ENCODE results near the gene E2F2.
A peak's percentile ranks its signal among the peaks of the same experiment; 100 is the strongest.

The E2F2 gene

DNA sequence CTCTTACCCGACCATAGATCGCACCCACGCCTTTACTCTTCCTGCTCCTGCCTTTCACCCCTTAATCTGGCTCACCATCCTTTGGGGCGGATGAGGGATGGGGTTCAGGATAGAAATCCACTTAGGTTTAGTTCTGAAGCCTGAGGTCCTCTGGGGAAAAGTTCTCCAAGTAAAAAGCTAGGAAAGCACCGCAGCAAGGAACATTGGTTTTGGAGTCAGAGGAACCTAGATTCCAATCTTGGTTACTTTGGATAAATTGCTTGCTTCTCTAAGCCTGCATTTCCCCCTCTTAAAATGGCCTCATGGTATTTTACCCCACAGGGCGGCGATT is 46.1 kb downstream of the E2F2 start:
- H3K4me3 ChIP-seq (ENCODE audit: low read depth, low read length) = peak overlapping the region; percentile 75; the same call in 1 of the 2 replicates
- TF ChIP-seq, protein P1, sequence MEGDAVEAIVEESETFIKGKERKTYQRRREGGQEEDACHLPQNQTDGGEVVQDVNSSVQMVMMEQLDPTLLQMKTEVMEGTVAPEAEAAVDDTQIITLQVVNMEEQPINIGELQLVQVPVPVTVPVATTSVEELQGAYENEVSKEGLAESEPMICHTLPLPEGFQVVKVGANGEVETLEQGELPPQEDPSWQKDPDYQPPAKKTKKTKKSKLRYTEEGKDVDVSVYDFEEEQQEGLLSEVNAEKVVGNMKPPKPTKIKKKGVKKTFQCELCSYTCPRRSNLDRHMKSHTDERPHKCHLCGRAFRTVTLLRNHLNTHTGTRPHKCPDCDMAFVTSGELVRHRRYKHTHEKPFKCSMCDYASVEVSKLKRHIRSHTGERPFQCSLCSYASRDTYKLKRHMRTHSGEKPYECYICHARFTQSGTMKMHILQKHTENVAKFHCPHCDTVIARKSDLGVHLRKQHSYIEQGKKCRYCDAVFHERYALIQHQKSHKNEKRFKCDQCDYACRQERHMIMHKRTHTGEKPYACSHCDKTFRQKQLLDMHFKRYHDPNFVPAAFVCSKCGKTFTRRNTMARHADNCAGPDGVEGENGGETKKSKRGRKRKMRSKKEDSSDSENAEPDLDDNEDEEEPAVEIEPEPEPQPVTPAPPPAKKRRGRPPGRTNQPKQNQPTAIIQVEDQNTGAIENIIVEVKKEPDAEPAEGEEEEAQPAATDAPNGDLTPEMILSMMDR (IDR thresholded peaks at IDR 0.05; ENCODE audit: insufficient read depth, low read depth, low read length, missing control alignments) = no peak
- DNase-seq (ENCODE audit: low read depth) = no peak

DNA sequence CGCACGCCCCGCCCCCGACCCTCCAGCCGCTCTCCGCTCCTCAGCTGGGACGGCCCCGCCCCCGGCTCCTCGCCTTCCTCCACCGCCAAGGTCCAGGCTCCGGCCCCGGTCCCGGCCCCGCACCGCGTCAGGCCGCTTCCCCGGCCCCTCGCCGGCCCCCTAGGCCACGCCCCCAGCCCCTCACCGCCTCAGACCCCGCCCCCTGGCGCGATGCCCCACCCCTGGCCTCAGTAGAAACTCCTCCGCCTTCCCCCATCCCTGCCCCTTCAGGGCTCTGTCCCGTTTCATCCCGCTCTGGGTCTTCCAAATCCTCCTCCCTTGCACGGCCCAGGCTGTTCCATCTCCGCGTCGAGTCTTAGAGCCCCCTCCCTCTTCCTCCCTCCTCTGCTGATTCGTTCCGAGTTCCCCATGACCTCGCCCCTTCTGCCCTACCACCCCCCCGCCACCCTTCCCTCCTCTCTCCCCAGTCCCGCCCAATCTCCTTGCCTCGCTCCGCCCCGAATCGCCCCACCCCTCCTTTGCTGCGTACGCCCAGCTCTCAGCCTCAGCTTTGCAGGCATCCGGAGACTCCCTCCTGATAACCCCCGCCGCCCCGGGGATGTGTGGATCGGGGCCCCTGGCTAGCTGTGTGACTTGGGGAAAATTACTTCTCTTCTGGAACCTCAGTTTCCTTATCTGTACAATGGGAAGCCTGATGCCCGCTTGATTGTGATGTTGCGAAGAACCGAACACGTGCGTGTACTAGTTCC is 46.6 kb downstream of the E2F2 start:
- peak; percentile 87 for DNase-seq (ENCODE audit: low read depth)
- H3K4me3 ChIP-seq (ENCODE audit: low read depth, low read length) = peak overlapping the region; percentile 75
- TF ChIP-seq, protein P1 (IDR thresholded peaks at IDR 0.05; ENCODE audit: insufficient read depth, low read depth, low read length, missing control alignments) = no peak

DNA sequence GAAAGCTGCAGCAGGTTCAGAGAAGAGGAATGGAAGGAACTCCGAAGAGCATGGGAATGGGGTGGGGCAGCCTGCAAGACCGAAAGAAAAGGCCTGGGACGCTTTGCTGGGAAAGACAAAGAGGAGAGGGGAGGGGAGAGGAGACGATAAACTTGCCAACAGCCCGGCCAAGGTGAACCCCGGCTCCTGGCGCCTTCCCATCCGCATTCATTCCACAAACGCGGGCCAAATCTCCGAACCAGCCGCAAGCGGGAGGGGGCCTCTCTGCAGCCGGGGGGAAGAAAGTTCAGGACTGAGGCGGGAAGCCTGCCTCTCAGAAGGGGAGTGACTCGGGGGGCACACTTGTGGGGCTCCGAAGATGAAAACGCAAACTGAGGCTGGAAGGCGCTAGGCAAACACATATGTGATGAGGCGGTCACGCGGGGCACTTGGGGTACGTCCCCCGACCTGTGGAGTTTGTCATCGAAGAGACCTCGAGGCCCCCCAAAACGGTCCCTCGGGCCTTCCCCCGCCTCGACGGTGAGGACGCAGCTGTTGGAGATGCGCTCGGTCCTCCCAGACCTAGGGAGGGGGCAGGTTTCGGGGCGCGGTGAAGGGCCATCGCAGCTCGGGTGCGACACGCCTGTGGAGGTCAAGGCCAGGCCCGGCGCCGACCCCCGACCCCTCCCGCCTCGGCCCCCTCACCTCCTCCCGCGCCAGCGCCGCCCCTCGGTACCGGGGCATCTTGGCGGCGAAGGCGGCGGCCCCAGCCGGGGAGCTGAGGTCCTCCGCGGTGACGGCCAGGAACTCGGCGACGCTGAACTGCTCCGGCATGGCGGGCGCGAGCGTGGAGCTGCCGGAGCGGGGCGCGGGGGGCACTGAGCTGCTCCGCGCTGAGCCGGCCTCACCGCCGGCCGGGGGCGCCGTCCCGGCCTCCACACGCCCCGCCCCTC is 47.4 kb downstream of the E2F2 start, which contains the start of gene ASAP3:
ASAP3 (minus strand) TSS at position 859 of the 932 bp plus-strand sequence; CDS start at position 813, 46 bp downstream.
- TF ChIP-seq, protein P1 (IDR thresholded peaks at IDR 0.05; ENCODE audit: insufficient read depth, low read depth, low read length, missing control alignments) = peak; percentile 5
- no peak for DNase-seq (ENCODE audit: low read depth)
- peak within 1 kb of the TSS; percentile 75 for H3K4me3 ChIP-seq (ENCODE audit: low read depth, low read length)

DNA sequence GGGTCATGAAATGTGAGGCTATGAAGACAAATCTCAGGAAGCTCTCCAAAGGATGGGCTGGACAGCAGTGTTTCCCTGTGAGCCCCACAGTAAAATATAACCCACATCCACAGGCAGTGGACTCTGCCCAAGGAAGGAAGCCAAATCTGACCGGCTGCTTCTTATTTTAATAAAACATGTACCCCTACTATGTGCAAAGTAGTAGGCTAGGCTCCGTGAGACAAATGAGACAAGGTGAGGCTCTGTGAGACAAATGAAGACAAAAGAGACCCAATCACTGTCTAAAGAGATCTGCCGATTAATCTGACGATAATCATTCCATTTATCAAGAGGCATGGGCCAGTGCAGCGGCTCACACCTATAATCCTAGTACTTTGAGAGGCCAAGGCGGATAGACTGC is 49.1 kb downstream of the E2F2 start:
- DNase-seq (ENCODE audit: low read depth) = no peak
- TF ChIP-seq, protein P1 (IDR thresholded peaks at IDR 0.05; ENCODE audit: insufficient read depth, low read depth, low read length, missing control alignments) = no peak
- H3K4me3 ChIP-seq (ENCODE audit: low read depth, low read length) = no peak overlapping the region

DNA sequence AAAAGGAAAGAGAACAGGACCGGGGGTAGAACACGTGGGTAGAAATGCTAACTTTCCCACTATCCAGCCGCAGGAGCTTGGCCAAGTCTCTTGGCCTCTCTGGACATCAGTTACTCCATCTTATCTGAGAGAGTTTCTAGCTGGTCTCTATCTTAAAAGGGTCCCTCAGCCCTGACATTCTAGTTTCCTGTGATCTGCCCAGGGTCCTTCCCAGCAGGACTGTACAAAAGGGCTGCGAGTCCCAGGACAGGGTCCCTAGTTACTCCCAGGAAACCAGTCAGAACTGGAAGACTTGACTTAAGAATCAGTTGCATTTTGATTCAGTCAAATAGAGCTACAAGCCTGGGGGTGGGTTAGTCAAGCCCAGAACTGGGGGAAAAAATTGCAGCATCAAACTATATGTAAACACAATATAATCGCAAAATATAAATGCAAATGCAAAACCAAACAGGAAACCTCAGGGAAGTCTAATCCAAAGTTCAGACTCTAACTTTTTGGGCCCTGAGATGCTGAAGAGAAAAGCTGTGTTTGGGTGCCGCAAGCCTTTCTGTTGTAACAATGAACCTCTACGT is 49.9 kb downstream of the E2F2 start:
- no peak for DNase-seq (ENCODE audit: low read depth)
- TF ChIP-seq, protein P1 (IDR thresholded peaks at IDR 0.05; ENCODE audit: insufficient read depth, low read depth, low read length, missing control alignments) = no peak
- H3K4me3 ChIP-seq (ENCODE audit: low read depth, low read length) = no peak overlapping the region

DNA sequence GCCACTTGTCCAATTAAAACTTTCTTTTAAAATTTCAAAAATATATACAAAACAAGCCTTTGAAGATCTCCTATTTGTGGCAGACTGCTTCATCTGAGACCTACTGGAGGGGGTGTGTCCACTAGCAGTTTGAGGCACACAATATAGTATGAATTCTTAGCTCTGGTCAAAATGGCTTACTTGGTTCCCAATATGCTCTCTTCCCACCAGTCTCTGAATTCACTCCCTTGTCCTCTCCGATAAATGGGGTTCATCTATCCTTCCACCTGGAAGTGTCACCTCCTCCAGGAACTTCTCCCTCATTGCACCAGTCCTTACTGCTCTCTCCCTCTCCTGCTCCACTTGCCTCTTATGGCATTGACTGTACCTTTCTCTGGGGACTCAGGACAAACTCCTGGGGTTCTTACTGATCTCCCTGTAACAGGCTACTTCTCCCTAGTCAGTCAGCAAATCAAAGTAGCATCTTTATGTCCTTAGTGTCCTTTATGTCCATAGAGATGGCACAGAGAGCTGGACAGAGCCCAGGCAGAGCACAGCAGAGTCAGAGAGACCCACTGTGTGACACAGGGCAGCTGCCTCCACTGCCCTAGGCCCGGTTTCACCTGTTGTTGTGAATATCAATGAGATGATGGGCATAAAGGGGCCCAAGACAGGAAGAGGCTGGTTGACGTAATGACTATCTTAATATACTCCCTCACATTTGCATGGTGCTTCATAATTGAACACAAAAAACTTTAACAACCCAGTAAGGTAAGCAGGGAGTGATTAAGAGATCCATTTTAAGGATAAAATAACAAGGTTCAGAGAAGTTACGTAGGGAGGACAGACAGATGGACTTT is 50.6 kb downstream of the E2F2 start:
- H3K4me3 ChIP-seq (ENCODE audit: low read depth, low read length) = no peak overlapping the region
- TF ChIP-seq, protein P1 (IDR thresholded peaks at IDR 0.05; ENCODE audit: insufficient read depth, low read depth, low read length, missing control alignments) = no peak
- peak; percentile 27 for DNase-seq (ENCODE audit: low read depth)

Data from GM12865 (cell line).